NK-92 treated with Interleukin-12 subunit alpha and Interleukin-12 subunit beta, amount 100 ng/mL, for 24 hours (cell line): ENCODE data around the gene GAB1.

Experiments used
- DNase-seq: peaks from one replicate; lab custom pipeline; 2025; lab: John Stamatoyannopoulos, UW

The GAB1 gene

GRCh38 chr4:143336781-143337599 lies at the start of gene GAB1:
GAB1 (plus strand) TSS chr4:143336876; CDS start chr4:143337189, 313 bp downstream.
- no peak for DNase-seq

GRCh38 chr4:143287572-143287923 lies 49.1 kb upstream of the GAB1 start:
- no peak for DNase-seq

- no peak for DNase-seq
Observed at GRCh38 chr4:143288171-143288570, 48.5 kb upstream of the GAB1 start.

GRCh38 chr4:143289370-143289769 lies 47.3 kb upstream of the GAB1 start:
- no peak for DNase-seq

- no peak for DNase-seq
Observed at GRCh38 chr4:143291314-143291713, 45.4 kb upstream of the GAB1 start.

- DNase-seq: no peak
Observed at GRCh38 chr4:143292858-143293257, 43.8 kb upstream of the GAB1 start.

- DNase-seq: no peak
Observed at GRCh38 chr4:143294310-143294709, 42.4 kb upstream of the GAB1 start.

GRCh38 chr4:143294710-143295275 lies 41.9 kb upstream of the GAB1 start:
- DNase-seq: no peak

GRCh38 chr4:143296397-143297067 lies 40.1 kb upstream of the GAB1 start:
- DNase-seq: no peak

GRCh38 chr4:143300860-143301259 lies 35.8 kb upstream of the GAB1 start:
- DNase-seq: no peak

- no peak for DNase-seq
Observed at GRCh38 chr4:143302536-143302935, 34.1 kb upstream of the GAB1 start.

GRCh38 chr4:143306788-143307187 lies 29.9 kb upstream of the GAB1 start:
- DNase-seq: no peak

- DNase-seq: no peak
Observed at GRCh38 chr4:143307531-143307930, 29.1 kb upstream of the GAB1 start.

- no peak for DNase-seq
Observed at GRCh38 chr4:143308377-143308776, 28.3 kb upstream of the GAB1 start.

- DNase-seq: no peak
Observed at GRCh38 chr4:143311924-143312323, 24.8 kb upstream of the GAB1 start.

GRCh38 chr4:143313521-143313920 lies 23.2 kb upstream of the GAB1 start:
- no peak for DNase-seq

GRCh38 chr4:143313996-143314395 lies 22.7 kb upstream of the GAB1 start:
- DNase-seq: no peak

- DNase-seq: no peak
Observed at GRCh38 chr4:143320113-143320512, 16.6 kb upstream of the GAB1 start.

- DNase-seq: no peak
Observed at GRCh38 chr4:143326735-143327134, 9.9 kb upstream of the GAB1 start.

GRCh38 chr4:143329985-143330384 lies 6.7 kb upstream of the GAB1 start:
- DNase-seq: no peak

GRCh38 chr4:143335979-143336780 lies 496 bp upstream of the GAB1 start:
- no peak for DNase-seq

- DNase-seq: no peak
Observed at GRCh38 chr4:143337600-143338287, 1.1 kb downstream of the GAB1 start.
